Ecto neural progenitor cell (in vitro differentiated cells): Measurements from ENCODE around the gene SERPINA4.

Experiments
- DNase-seq: peaks from one replicate; pipeline ENCODE4 v3.0.0-alpha.2; 2018; ENCODE audit warnings: low spot score

SERPINA4 gene

DNA sequence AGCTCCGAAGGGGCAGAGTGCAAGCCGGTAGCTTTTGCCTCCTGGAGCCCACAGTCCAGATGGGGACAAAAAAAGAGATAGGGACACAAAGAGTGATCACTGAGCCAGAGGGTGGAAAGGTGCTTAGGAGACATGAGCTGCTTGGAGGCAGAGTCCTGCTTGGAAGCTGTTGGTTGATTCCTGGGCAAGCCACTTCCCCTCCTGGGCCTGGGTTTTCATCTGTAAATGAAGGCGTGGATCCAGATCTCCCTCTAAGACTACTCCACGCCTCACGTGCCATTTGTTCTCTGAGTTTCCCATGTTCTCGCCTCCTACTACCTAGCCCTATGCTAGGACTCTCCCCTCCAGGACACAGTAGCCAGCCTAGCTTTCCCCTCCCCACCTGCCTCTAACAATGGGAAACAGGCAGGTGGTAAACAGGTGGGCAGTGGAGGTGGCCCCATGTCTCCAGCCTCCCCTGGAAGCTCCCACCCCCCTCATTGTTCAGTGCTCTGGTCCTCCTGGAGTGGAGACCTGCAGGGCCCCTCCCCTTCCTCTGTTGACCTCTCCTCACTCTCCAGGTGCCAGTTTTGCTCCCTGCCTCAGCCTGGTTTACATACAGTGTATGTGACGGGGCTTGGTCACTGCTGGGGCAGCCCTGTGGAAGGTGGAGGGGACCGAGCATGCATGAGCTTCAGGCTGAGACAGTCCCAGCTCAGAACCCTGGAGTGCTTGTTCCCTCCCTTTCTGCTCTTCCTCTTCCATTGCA, 54.8 kb downstream of the SERPINA4 start:
- DNase-seq: no peak

GRCh38 chr14:94617366-94617941, 56.2 kb downstream of the SERPINA4 start:
- no peak for DNase-seq

GRCh38 chr14:94617988-94618822, 57.0 kb downstream of the SERPINA4 start:
- no peak for DNase-seq

DNA sequence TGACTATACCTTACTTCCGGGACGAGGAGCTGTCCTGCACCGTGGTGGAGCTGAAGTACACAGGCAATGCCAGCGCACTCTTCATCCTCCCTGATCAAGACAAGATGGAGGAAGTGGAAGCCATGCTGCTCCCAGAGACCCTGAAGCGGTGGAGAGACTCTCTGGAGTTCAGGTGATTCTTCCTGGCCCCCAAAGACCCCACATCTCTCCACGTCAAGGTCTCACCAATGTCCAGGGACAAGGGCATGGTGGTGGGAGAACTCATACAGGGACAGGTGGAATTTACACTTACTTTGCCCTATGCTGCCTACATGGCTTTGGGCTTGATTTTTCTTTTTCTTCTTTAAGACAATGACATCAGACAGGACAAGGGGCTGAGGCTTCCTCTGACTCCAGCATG, 58.1 kb downstream of the SERPINA4 start:
- DNase-seq: no peak
